Activated CD8-positive, alpha-beta memory T cell treated with anti-CD3 and anti-CD28 coated beads for 1 hour (primary cell): ENCODE data around the gene HAUS8.
A peak's percentile ranks its signal among the peaks of the same experiment; 100 is the strongest.
"Not testable (repeated sequence)": the region's sequence is repeated elsewhere in the genome, so short reads cannot be mapped to it uniquely, and the experiment has no call there.

Source experiments
- DNase-seq, 2 donors: peaks; one replicate each; pipeline ENCODE4 v3.0.0-alpha.2; 2020; ENCODE audit warnings: low read depth in 1 of 2; ENCODE audit errors: extremely low read depth in 1 of 2

HAUS8 gene

GRCh38 chr19:17037184-17037583 lies 38.1 kb downstream of the HAUS8 start:
- DNase-seq, result no peak

DNA sequence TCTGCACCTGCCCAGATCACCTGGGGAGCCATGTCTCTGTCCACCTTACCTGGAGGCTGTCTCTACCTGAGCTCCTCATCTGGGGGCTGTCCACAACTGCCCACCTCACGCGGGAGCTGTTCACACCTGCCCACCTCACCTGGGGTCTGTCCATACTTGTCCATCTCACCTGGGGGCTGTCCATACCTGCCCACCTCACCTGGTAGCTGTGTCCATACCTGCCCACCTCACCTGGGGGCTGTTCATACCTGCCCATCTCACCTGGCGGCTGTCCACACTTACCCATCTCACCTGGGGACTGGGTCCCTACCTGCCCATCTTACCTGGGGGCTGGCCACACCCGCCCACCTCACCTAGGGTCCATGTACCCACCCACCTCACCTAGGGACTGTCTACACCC lies 38.6 kb downstream of the HAUS8 start:
- no peak for DNase-seq

- no peak for DNase-seq
Observed at GRCh38 chr19:17035842-17036424, 39.3 kb downstream of the HAUS8 start.

DNA sequence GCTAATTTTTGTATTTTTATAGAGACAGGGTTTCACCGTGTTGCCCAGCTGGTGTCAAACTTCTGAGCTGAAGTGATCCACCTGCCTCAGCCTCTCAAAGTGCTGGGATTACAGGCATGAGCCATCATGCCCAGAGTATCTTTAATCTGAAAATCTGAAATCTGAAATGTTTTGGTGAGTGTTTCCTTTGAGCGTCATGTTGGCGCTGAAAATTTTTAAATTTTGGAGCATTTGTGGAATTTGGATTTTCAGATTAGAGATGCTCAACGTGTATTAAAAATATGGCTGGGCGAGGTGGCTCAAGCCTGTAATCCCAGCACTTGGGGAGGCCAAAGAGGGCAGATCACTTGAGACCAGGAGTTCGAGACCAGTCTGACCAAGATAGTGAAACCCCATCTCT lies 43.5 kb downstream of the HAUS8 start:
- no peak for DNase-seq

GRCh38 chr19:17027535-17027975 lies 47.7 kb downstream of the HAUS8 start:
- DNase-seq, result no peak

- DNase-seq, result no peak
Observed at GRCh38 chr19:17026706-17027534, 48.3 kb downstream of the HAUS8 start, which contains the start of gene CPAMD8. Gene CPAMD8 (minus strand): TSS chr19:17026810. CDS start chr19:17026642, 168 bp downstream.

GRCh38 chr19:17025991-17026658 lies 49.1 kb downstream of the HAUS8 start:
- DNase-seq, result peak in 1 of 2 donors; percentile 11

DNA sequence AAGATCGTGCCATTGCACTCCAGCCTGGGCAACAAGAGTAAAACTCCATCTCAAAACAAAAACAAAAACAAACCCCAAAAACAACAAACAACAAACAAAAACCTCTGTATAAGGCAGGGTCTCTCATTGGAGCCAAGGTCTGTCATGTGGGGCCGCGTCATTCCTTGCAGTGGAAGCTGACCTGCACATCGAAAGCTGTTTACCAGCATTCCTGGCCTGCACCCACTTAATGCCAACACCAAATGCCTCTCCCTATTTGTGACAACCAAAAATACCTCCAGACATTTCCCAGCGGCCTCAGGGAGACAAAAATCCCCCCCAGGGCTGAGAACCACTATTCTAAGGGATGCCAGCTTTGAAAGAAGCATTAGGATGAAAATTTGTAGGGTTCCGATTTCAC lies 49.9 kb downstream of the HAUS8 start:
- DNase-seq, result no peak

- DNase-seq, result not testable (repeated sequence)
Observed at GRCh38 chr19:17024941-17025340, 50.3 kb downstream of the HAUS8 start.

GRCh38 chr19:17023805-17024204 lies 51.4 kb downstream of the HAUS8 start:
- DNase-seq, result no peak

DNA sequence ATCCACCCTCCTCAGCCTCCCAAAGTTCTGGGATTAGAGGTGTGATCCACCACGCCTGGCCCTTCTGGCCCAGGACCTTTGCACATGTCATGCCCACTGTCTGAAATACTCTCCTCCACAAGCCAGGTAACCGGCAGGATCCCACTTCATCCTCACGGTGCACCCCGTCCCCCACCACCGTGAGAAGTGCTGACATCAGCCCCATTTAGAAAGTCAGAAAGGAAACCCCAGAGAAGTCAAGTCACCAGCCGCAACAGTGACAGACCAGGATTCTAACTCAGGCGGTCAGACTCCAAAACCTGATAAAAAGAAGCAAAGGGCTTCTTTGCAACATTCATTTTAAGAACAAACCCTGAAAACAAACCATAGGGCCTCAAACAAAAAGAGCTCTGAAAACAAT lies 52.5 kb downstream of the HAUS8 start:
- DNase-seq, result no peak

DNA sequence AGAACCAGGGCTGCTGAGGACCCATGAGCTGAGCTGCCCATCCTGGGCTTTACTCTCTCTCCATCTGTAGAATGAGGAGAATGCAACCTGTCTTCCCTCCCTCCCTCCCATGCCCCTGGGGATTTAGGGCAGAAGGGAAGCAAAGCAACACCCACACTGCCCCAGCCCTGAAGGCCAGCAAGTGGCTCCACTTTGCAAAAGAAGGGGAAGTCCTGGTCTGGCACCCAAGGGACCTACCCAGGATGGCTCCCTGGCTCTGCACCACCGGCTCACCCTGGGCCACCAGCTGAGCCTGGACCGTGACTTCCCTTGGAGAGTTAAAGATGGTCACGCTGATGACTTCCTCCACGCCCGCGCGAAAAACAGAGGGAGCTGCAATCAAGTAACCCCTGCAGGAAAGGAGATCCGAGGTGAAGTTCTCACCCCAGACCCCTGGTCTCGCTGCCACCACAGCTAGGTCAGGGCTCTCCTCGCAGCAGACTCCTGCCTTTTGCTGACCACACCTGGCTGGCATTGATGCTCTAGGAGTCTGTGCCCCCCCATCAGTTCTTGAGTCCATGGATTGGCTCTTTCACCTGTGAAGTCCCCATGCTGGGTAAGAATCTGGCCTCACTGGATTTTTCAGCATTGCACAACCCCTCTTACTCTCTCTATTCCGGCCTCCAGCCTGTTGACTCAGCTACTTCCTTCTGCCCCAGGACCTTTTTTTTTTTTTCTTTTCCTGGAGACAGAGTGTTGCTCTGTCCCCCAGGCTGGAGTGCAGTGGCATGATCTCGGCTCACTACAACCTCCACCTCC lies 53.3 kb downstream of the HAUS8 start:
- no peak for DNase-seq

- DNase-seq, result no peak
Observed at GRCh38 chr19:17021328-17021727, 53.9 kb downstream of the HAUS8 start.

- DNase-seq, result no peak
Observed at GRCh38 chr19:17020823-17021222, 54.4 kb downstream of the HAUS8 start.

DNA sequence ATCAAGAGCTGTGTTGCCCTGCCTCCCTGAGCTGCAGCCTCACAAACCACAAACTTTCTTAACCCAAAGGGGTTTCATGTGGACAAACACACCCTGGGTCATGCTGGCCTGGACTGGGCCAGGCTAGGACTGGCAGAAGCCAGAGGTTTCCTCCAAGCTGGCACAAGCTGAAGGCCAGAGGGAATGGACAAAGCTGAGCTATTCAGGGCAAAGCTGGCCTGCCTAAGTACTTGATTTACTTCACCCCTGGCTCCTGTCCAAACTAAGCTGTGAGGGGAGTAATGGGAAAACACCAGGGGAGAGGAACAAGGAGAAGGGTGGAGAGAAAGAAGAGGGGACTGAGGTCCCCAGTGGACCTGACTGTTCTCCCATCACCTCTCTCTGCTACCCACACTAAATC lies 54.9 kb downstream of the HAUS8 start:
- no peak for DNase-seq

DNA sequence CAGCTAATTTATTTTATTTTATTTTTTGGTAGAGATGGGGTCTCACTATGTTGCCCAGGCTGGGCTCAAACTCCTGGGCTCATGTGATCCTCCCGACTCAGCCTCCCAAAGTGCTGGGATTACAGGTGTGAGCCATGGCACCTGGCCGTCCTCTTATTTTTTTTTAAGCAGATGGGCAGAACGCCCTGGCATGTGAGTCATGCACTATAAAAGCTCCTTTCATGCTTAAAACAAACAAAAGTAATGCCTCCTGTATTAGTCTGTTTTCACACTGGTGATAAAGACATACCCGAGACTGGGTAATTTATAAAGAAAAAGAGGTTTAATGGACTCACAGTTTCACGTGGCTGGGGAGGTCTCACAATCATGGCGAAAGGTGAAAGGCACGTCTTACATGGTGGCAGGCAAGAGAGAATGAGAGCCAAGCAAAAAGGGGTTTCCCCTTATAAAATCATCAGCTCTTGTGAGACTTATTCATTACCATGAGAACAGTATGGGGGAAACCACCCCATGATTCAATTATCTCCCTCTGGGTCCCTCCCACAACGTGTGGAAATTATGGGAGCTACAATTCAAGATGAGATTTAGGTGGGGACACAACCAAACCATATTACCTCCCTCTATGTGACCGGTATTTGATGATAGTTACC lies 60.9 kb downstream of the HAUS8 start:
- not testable (repeated sequence) for DNase-seq

DNA sequence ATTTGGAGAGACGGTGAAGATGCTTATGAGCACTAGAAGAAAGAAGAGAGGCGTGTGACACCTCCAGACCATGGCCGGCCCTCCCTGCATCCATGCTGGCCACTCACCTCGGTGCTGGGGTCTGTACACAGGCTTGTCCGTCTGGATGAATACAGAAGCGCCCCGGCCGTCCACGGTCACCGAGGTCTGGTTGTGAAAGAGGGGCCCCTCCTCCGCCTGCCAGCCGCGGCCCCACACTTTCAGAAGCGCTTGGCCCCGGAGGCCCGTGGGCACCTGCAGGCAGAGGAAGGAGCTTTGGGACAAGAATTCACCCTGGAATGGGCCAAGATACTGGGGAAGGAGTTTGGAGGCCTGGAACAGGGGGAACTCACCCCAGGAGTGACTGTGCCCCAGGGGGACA lies 63.8 kb downstream of the HAUS8 start:
- no peak for DNase-seq

DNA sequence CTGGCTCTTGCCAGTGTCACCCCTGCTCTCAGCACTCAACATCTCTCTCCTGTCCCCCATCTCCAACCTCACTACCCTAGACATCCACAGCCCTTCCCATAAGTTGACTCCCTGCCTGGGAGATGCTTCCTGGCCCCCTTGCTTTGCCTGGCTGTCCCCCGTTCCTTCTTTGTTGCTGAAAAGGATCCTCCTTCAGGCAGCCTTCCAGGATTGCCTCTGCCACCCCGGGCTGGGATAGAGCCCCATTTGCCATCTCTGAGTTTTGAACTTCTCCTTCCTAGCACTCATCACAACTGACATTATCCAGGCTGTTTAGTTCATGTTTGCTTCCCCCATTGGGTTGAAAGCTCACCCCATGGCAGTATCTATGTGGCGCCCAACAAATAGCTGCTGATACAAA lies 68.7 kb downstream of the HAUS8 start:
- no peak for DNase-seq

- DNase-seq, result no peak
Observed at GRCh38 chr19:17005000-17005399, 70.3 kb downstream of the HAUS8 start.

- DNase-seq, result no peak
Observed at GRCh38 chr19:17004386-17004785, 70.9 kb downstream of the HAUS8 start.

GRCh38 chr19:17002455-17002854 lies 72.8 kb downstream of the HAUS8 start:
- DNase-seq, result no peak
